ENCODE data around the gene RPS3.

DNA sequence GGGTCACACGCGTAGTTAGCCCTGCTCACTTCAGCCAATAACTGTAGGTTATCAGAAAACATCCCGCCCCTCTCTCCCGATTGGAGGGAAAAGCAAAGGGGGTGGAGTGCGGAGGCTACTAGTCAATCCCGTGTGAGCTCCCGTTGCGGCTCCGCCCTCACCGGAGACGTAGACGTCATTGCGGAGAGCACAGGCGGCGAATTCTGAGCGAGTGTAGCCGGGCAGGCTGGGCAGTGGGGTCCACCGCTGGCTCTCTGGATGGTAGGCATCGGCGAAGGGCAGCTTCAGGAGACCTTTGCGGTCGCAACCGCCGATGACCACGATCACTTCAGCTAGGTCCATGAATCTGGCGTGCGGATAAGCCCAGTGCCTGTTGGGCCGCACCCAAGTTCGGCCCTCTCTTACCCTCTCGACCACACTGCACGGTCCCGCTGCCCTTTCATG lies 29.0 kb downstream of the RPS3 start:
- TF ChIP-seq ZNF274 (IDR thresholded peaks at IDR 0.05; ENCODE audit: low read length) (no peak), ZNF274 (tag by site-specific recombination; IDR thresholded peaks at IDR 0.05; ENCODE audit: borderline replicate concordance) (no peak), ZBTB8A (tag by site-specific recombination; IDR thresholded peaks at IDR 0.05) (no peak), ZNF292 (tag by site-specific recombination; IDR thresholded peaks at IDR 0.05; ENCODE audit: borderline replicate concordance, low read depth) (no peak), ZNF549 (tag by site-specific recombination; IDR thresholded peaks at IDR 0.05) (no peak), GLIS1 (tag by site-specific recombination; IDR thresholded peaks at IDR 0.05) (no peak), TCF7L2 (IDR thresholded peaks at IDR 0.05; ENCODE audit: borderline replicate concordance, low read depth, low read length) (no peak), HOXA7 (CRISPR knock-in tag; IDR thresholded peaks at IDR 0.05; ENCODE audit: borderline replicate concordance) (no peak)
- TF ChIP-seq, protein P1, sequence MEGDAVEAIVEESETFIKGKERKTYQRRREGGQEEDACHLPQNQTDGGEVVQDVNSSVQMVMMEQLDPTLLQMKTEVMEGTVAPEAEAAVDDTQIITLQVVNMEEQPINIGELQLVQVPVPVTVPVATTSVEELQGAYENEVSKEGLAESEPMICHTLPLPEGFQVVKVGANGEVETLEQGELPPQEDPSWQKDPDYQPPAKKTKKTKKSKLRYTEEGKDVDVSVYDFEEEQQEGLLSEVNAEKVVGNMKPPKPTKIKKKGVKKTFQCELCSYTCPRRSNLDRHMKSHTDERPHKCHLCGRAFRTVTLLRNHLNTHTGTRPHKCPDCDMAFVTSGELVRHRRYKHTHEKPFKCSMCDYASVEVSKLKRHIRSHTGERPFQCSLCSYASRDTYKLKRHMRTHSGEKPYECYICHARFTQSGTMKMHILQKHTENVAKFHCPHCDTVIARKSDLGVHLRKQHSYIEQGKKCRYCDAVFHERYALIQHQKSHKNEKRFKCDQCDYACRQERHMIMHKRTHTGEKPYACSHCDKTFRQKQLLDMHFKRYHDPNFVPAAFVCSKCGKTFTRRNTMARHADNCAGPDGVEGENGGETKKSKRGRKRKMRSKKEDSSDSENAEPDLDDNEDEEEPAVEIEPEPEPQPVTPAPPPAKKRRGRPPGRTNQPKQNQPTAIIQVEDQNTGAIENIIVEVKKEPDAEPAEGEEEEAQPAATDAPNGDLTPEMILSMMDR (tag by site-specific recombination; IDR thresholded peaks at IDR 0.05), result no peak
- TF ChIP-seq, protein P2, sequence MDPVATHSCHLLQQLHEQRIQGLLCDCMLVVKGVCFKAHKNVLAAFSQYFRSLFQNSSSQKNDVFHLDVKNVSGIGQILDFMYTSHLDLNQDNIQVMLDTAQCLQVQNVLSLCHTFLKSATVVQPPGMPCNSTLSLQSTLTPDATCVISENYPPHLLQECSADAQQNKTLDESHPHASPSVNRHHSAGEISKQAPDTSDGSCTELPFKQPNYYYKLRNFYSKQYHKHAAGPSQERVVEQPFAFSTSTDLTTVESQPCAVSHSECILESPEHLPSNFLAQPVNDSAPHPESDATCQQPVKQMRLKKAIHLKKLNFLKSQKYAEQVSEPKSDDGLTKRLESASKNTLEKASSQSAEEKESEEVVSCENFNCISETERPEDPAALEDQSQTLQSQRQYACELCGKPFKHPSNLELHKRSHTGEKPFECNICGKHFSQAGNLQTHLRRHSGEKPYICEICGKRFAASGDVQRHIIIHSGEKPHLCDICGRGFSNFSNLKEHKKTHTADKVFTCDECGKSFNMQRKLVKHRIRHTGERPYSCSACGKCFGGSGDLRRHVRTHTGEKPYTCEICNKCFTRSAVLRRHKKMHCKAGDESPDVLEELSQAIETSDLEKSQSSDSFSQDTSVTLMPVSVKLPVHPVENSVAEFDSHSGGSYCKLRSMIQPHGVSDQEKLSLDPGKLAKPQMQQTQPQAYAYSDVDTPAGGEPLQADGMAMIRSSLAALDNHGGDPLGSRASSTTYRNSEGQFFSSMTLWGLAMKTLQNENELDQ (tag by site-specific recombination; IDR thresholded peaks at IDR 0.05; ENCODE audit: low read depth), result no peak
- TF ChIP-seq, protein P3, sequence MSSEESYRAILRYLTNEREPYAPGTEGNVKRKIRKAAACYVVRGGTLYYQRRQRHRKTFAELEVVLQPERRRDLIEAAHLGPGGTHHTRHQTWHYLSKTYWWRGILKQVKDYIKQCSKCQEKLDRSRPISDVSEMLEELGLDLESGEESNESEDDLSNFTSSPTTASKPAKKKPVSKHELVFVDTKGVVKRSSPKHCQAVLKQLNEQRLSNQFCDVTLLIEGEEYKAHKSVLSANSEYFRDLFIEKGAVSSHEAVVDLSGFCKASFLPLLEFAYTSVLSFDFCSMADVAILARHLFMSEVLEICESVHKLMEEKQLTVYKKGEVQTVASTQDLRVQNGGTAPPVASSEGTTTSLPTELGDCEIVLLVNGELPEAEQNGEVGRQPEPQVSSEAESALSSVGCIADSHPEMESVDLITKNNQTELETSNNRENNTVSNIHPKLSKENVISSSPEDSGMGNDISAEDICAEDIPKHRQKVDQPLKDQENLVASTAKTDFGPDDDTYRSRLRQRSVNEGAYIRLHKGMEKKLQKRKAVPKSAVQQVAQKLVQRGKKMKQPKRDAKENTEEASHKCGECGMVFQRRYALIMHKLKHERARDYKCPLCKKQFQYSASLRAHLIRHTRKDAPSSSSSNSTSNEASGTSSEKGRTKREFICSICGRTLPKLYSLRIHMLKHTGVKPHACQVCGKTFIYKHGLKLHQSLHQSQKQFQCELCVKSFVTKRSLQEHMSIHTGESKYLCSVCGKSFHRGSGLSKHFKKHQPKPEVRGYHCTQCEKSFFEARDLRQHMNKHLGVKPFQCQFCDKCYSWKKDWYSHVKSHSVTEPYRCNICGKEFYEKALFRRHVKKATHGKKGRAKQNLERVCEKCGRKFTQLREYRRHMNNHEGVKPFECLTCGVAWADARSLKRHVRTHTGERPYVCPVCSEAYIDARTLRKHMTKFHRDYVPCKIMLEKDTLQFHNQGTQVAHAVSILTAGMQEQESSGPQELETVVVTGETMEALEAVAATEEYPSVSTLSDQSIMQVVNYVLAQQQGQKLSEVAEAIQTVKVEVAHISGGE (tag by site-specific recombination; conservative IDR thresholded peaks at IDR 0.05; ENCODE audit: low read depth), result no peak
- TF ChIP-seq, protein P4, sequence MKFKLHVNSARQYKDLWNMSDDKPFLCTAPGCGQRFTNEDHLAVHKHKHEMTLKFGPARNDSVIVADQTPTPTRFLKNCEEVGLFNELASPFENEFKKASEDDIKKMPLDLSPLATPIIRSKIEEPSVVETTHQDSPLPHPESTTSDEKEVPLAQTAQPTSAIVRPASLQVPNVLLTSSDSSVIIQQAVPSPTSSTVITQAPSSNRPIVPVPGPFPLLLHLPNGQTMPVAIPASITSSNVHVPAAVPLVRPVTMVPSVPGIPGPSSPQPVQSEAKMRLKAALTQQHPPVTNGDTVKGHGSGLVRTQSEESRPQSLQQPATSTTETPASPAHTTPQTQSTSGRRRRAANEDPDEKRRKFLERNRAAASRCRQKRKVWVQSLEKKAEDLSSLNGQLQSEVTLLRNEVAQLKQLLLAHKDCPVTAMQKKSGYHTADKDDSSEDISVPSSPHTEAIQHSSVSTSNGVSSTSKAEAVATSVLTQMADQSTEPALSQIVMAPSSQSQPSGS (tag by site-specific recombination; IDR thresholded peaks at IDR 0.05; ENCODE audit: low read depth), result no peak
- TF ChIP-seq, protein P5, sequence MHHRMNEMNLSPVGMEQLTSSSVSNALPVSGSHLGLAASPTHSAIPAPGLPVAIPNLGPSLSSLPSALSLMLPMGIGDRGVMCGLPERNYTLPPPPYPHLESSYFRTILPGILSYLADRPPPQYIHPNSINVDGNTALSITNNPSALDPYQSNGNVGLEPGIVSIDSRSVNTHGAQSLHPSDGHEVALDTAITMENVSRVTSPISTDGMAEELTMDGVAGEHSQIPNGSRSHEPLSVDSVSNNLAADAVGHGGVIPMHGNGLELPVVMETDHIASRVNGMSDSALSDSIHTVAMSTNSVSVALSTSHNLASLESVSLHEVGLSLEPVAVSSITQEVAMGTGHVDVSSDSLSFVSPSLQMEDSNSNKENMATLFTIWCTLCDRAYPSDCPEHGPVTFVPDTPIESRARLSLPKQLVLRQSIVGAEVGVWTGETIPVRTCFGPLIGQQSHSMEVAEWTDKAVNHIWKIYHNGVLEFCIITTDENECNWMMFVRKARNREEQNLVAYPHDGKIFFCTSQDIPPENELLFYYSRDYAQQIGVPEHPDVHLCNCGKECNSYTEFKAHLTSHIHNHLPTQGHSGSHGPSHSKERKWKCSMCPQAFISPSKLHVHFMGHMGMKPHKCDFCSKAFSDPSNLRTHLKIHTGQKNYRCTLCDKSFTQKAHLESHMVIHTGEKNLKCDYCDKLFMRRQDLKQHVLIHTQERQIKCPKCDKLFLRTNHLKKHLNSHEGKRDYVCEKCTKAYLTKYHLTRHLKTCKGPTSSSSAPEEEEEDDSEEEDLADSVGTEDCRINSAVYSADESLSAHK (tag by site-specific recombination; IDR thresholded peaks at IDR 0.05), result no peak
- TF ChIP-seq, protein P6, sequence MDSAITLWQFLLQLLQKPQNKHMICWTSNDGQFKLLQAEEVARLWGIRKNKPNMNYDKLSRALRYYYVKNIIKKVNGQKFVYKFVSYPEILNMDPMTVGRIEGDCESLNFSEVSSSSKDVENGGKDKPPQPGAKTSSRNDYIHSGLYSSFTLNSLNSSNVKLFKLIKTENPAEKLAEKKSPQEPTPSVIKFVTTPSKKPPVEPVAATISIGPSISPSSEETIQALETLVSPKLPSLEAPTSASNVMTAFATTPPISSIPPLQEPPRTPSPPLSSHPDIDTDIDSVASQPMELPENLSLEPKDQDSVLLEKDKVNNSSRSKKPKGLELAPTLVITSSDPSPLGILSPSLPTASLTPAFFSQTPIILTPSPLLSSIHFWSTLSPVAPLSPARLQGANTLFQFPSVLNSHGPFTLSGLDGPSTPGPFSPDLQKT (IDR thresholded peaks at IDR 0.05; ENCODE audit: borderline replicate concordance, low read depth, low read length), result no peak
- TF ChIP-seq, protein P7, sequence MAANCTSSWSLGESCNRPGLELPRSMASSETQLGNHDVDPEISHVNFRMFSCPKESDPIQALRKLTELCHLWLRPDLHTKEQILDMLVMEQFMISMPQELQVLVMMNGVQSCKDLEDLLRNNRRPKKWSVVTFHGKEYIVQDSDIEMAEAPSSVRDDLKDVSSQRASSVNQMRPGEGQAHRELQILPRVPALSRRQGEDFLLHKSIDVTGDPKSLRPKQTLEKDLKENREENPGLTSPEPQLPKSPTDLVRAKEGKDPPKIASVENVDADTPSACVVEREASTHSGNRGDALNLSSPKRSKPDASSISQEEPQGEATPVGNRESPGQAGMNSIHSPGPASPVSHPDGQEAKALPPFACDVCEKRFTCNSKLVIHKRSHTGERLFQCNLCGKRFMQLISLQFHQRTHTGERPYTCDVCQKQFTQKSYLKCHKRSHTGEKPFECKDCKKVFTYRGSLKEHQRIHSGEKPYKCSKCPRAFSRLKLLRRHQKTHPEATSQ (tag by site-specific recombination; IDR thresholded peaks at IDR 0.05), result no peak

All from HEK293 (cell line).